GM12878 (cell line): ENCODE results near the gene SYNPR. TPM values are rescaled to one million over a fixed set of nuclear protein-coding genes. Genes with fewer than 3 reads are reported as not detected.

Source experiments
- ATAC-seq: fragments of 200-7000 bp; cut with Tn5 transposase; 3 replicates; pipeline ENCODE4 v1.9.1; 2020; ENCODE audit warnings: mild to moderate bottlenecking, moderate library complexity
- BruUV-seq: library from RNA; stranded (reverse); fragments of 400-500 nt; replicated peaks from 2 replicates; lab custom pipeline; 2021; lab: Mats Ljungman, UMichigan
- CTCF ChIA-PET: fragments of 300-600 bp; sonication (Branson Sonifier 250); formaldehyde crosslinking; extraction: SDS; loops from one replicate; lab custom pipeline; 2021; ENCODE audit warnings: inconsistent platforms; lab: Yijun Ruan, JAX
- POLR2A ChIA-PET: fragments of 350-600 bp; formaldehyde crosslinking; extraction: SDS; loops from one replicate; lab custom pipeline; 2021; ENCODE audit warnings: inconsistent platforms; lab: Charles Lee
- RAD21 ChIA-PET: fragments of 300-600 bp; sonication (Branson Sonifier 250); formaldehyde crosslinking; loops from one replicate; lab custom pipeline; 2023; ENCODE audit warnings: antibody characterized with exemption; ENCODE audit not compliant: unreplicated experiment; lab: Charles Lee
- SMC1A ChIA-PET: fragments of 300-600 bp; sonication (Branson Sonifier 250); formaldehyde crosslinking; loops from one replicate; lab custom pipeline; 2023; ENCODE audit not compliant: unreplicated experiment, uncharacterized antibody; lab: Charles Lee
- DNase-seq: peaks from one replicate; pipeline ENCODE4 v3.0.0-alpha.2; 2011; ENCODE audit warnings: low read depth, low spot score
- FAIRE-seq: peaks from 3 replicates; lab custom pipeline; 2011; peaks lifted over from hg19 to GRCh38; lab: Jason Lieb, UNC
- H2AFZ ChIP-seq: 2 replicates; pipeline ENCODE4 v1.6.0; 2011; ENCODE audit warnings: low read depth, low read length, control low read depth; ENCODE audit not compliant: control insufficient read depth
- H3K27ac ChIP-seq: 2 replicates; pipeline ENCODE4 v1.5.1; 2011; ENCODE audit warnings: control low read depth; ENCODE audit not compliant: control insufficient read depth, insufficient read depth
- H3K27me3 ChIP-seq, 2 experiments: replicated peaks in 1 of 2; 2 replicates each; pipeline versions ENCODE4 v1.6.0 to v1.6.1; 2011; ENCODE audit warnings: low read length in 1 of 2; ENCODE audit not compliant: control insufficient read depth in 2 of 2, insufficient read depth in 2 of 2
- H3K36me3 ChIP-seq, 2 experiments: 2 replicates each; pipeline ENCODE4 v1.5.1; 2011; ENCODE audit warnings: low read length in 1 of 2; ENCODE audit not compliant: control insufficient read depth in 2 of 2, insufficient read depth in 2 of 2
- H3K4me1 ChIP-seq: 2 replicates; pipeline ENCODE4 v1.6.1; 2011; ENCODE audit warnings: mild to moderate bottlenecking, low read length, moderate library complexity, mixed read lengths; ENCODE audit not compliant: control insufficient read depth, insufficient read depth
- H3K4me2 ChIP-seq: 2 replicates; pipeline ENCODE4 v1.6.0; 2011; ENCODE audit warnings: control low read depth; ENCODE audit not compliant: control insufficient read depth, insufficient read depth
- H3K4me3 ChIP-seq: fragments of 200-600 bp; sonication (generic); 2 replicates; pipeline ENCODE4 v1.5.1; 2016
- H3K79me2 ChIP-seq: 2 replicates; pipeline ENCODE4 v1.6.0; 2011; ENCODE audit warnings: low read length; ENCODE audit not compliant: control insufficient read depth, insufficient read depth
- H3K9ac ChIP-seq: 2 replicates; pipeline ENCODE4 v1.8.0; 2011; ENCODE audit warnings: low read length, control low read depth, mixed read lengths; ENCODE audit not compliant: control insufficient read depth, insufficient read depth
- H3K9me3 ChIP-seq: replicated peaks from 3 replicates; pipeline ENCODE4 v1.5.1; 2011; ENCODE audit warnings: mild to moderate bottlenecking, low read length; ENCODE audit not compliant: control insufficient read depth, insufficient read depth
- H4K20me1 ChIP-seq: 2 replicates; pipeline ENCODE4 v1.6.0; 2011; ENCODE audit not compliant: control insufficient read depth, insufficient read depth
- MEF2A ChIP-seq: IDR thresholded peaks from 2 replicates; pipeline ENCODE4 v1.6.1; 2011; ENCODE audit warnings: low read depth, mild to moderate bottlenecking, low read length, moderate library complexity; ENCODE audit not compliant: insufficient read depth
- POLR2AphosphoS2 ChIP-seq: IDR thresholded peaks from 2 replicates; pipeline ENCODE4 v1.6.1; 2011; ENCODE audit warnings: low read depth, mild to moderate bottlenecking, low read length, improper control_type of control experiment, moderate library complexity
- POLR2AphosphoS5 ChIP-seq: IDR thresholded peaks from 2 replicates; pipeline ENCODE4 v1.6.1; 2011; ENCODE audit warnings: mild to moderate bottlenecking, low read length, inconsistent platforms
- RAD51 ChIP-seq: fragments of 450-650 bp; IDR thresholded peaks from 2 replicates; pipeline ENCODE4 v1.6.1; 2016; ENCODE audit warnings: moderate library complexity, mild to moderate bottlenecking, inconsistent platforms
- RB1 ChIP-seq: fragments of 450-650 bp; formaldehyde crosslinking; IDR thresholded peaks from 2 replicates; pipeline ENCODE4 v1.6.1; 2017; ENCODE audit warnings: mild to moderate bottlenecking, borderline replicate concordance
- SUPT20H ChIP-seq: IDR thresholded peaks from 2 replicates; pipeline ENCODE4 v1.6.1; 2011; ENCODE audit warnings: low read depth, mild to moderate bottlenecking, low read length, moderate library complexity, borderline replicate concordance; ENCODE audit not compliant: control insufficient read depth
- ZBED1 ChIP-seq: IDR thresholded peaks from 2 replicates; pipeline ENCODE4 v1.6.1; 2016; ENCODE audit warnings: borderline replicate concordance
- WGBS: methylation state at CpG from one replicate; pipeline ENCODE4 v1.1.6; 2016; ENCODE audit warnings: low lambda C conversion rate; ENCODE audit not compliant: insufficient replicate concordance, insufficient coverage; ENCODE audit errors: missing lambda C conversion rate; 5-methylcytosine and 5-hydroxymethylcytosine counted together
- in situ Hi-C: fragments of 300-500 bp; cut with MboI; formaldehyde crosslinking; loops from 9 replicates; pipeline ENCODE4 v1.14.3; 2018; ENCODE audit warnings: mixed read lengths
- intact Hi-C: fragments of 100-400 bp; cut with micrococcal nuclease; formaldehyde crosslinking; loops from one replicate; pipeline ENCODE4 v1.14.2; 2022; ENCODE audit not compliant: unreplicated experiment
- polyA plus RNA-seq, 11 experiments: library from polyadenylated mRNA; depleted of rRNA in 4 of 11; unstranded in 6 of 11; stranded (reverse) in 5 of 11; fragments of >200 nt; fragmentation: Nextera tagmentation in 4 of 11; fragmentation: Illumina TruSeq in 1 of 11; extraction: Ambion mirVana in 4 of 11; extraction: Trizol in 1 of 11; gene quantifications; 1 replicate in 1 of 11; 2 replicates in 10 of 11; pipeline versions ENCODE4 v1.2.1 to v1.2.3, GENCODE V29; 2011 to 2016; ENCODE audit warnings: inconsistent platforms in 2 of 11, missing spikeins in 2 of 11, low read depth in 1 of 11
- total RNA-seq, 4 experiments: library from RNA; depleted of rRNA in 3 of 4; stranded (reverse); fragments of >200 nt in 3 of 4; fragmentation: Illumina TruSeq in 1 of 4; extraction: Trizol in 1 of 4; gene quantifications; 2 replicates each; pipeline versions ENCODE4 v1.2.1 to v1.2.3, GENCODE V29; 2013 to 2021
- TF ChIP-seq, protein P1 (sequence below): fragments of 450-650 bp; IDR thresholded peaks from 2 replicates; pipeline ENCODE4 v1.6.1; 2017; ENCODE audit warnings: low read depth, mild to moderate bottlenecking, moderate library complexity

Gene SYNPR
- total and polyA plus RNA-seq, 10 of the 15 experiments (the other 5 are each of a cell fraction or from before 2014, with no cell fraction given): not detected

DNA sequence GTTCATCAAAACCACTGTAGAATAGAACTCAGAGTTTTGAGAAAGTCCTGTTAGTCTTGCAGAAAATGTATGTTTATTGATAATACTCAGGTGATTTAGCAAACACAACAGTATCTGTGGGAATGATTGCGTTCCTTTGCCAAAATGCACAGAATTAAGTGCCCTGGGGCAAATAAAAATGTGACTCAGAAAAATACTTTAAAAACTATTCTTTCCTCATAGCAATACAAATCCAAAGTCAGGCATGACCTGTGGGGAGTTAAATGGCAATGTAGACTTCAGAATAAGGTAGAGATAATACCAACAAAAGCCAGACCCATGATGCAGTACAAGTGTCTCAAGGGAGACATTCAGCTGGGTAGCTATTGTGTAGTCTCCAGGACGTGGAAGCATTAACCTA, 302.0 kb downstream of the SYNPR start:
- intact Hi-C loops (no loop called here), in situ Hi-C loops (no loop called here)
- no TSS peak for BruUV-seq
- SMC1A ChIA-PET: no interaction called here
- H3K4me1 ChIP-seq: no peaks in the 10 kb centered on the region
- H3K9me3 ChIP-seq: no peaks in the 10 kb centered on the region
- H2AFZ ChIP-seq: no peak overlapping the region
- no peaks in the 10 kb centered on the region for H3K27me3 ChIP-seq
- CTCF ChIA-PET: no interaction called here
- no peaks in the 10 kb centered on the region for H3K79me2 ChIP-seq
- H3K27ac ChIP-seq: no peak overlapping the region
- ATAC-seq: no peak
- DNase-seq: no peak
- RAD21 ChIA-PET: no interaction called here
- no peaks in the 10 kb centered on the region for H4K20me1 ChIP-seq
- H3K36me3 ChIP-seq: no peaks in the 10 kb centered on the region
- FAIRE-seq: no peak
- TF ChIP-seq RB1 (no peak), RAD51 (no peak), SUPT20H (no peak), MEF2A (no peak), ZBED1 (no peak), POLR2AphosphoS5 (no peak), POLR2AphosphoS2 (no peak)
- TF ChIP-seq, protein P1, sequence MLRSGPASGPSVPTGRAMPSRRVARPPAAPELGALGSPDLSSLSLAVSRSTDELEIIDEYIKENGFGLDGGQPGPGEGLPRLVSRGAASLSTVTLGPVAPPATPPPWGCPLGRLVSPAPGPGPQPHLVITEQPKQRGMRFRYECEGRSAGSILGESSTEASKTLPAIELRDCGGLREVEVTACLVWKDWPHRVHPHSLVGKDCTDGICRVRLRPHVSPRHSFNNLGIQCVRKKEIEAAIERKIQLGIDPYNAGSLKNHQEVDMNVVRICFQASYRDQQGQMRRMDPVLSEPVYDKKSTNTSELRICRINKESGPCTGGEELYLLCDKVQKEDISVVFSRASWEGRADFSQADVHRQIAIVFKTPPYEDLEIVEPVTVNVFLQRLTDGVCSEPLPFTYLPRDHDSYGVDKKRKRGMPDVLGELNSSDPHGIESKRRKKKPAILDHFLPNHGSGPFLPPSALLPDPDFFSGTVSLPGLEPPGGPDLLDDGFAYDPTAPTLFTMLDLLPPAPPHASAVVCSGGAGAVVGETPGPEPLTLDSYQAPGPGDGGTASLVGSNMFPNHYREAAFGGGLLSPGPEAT: no peak
- no peak overlapping the region for H3K9ac ChIP-seq
- H3K4me3 ChIP-seq: no peak overlapping the region
- no peak overlapping the region for H3K4me2 ChIP-seq
- POLR2A ChIA-PET: no interaction called here
- WGBS: 3% methylated on average over 2 of the region's 2 CpGs
